RKO (cell line): ENCODE data around the gene DLAT.
"Not testable (repeated sequence)": the region's sequence is repeated elsewhere in the genome, so short reads cannot be mapped to it uniquely, and the experiment has no call there.

Experiments used
- DNase-seq: peaks from one replicate; pipeline ENCODE4 v3.0.0-alpha.2; 2016; ENCODE audit warnings: low spot score

Gene DLAT

GRCh38 chr11:112049777-112050176 lies 24.6 kb downstream of the DLAT start:
- DNase-seq = no peak

GRCh38 chr11:112050721-112051120 lies 25.5 kb downstream of the DLAT start:
- DNase-seq = no peak

- DNase-seq = no peak
These were observed 26.6 kb downstream of the DLAT start for GRCh38 chr11:112051768-112052167.

DNA sequence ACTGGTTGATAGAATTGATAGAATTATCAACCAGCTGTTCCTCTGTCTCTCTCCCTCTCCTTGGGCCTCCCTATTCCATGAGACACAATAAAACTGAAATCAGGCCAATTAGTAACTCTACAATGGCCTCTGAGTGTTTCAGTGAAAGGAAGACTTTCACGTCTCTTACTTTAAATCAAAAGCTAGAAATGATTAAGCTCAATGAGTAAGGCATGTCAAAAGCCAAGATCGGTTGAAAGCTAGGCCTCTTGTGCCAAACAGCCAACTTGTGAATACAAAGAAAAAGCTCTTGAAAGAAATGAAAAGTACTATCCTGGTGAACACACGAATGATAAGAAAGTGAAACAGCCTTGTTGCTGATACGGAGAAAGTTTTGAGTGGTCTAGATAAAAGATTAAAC lies 32.0 kb downstream of the DLAT start:
- DNase-seq = no peak

DNA sequence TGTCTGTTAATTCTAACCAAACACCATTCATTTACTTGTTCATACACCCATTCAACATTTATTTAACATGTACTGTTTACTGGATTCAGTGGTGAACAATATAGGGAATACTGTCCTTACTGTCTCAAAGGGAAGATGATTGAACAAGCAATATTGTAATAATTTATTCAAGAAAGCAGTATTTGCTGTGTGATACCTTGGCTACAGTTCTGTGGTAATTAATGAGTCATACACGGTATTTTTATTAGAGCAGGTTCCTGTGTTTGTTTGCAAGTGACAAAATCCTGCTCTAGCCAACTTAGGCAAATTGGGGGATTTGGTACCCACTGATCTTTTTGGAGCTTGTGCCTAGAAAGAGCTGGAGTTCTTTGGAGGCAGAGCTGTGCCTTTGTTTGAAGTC lies 32.9 kb downstream of the DLAT start:
- no peak for DNase-seq

DNA sequence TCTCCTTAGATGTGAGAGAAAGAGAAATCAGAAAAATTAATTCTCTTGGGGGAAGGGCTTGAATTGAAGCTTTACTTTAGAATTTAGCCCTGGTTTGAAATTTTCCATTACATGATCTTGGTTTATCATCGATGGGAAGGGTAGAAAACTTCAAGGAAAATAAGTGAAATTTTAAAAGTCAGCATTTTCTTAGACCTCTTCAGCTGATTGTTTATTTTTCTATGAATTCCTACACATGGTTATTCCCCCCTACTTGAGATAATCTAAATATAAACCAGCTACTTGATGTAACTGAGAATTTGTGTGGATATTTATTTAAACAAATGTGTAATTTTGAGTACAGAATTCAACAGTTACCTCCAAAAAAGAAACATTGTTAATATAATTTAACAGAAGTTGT lies 37.7 kb downstream of the DLAT start:
- no peak for DNase-seq

- peak; percentile 87 for DNase-seq
These were observed 49.0 kb downstream of the DLAT start, which contains the start of the genes NKAPD1 and PIH1D2 for GRCh38 chr11:112073941-112074811. TSS of gene NKAPD1 (plus strand) at chr11:112074299. CDS start at chr11:112075575, 1,276 bp downstream. TSS of gene PIH1D2 (minus strand) at chr11:112074017. CDS start at chr11:112073174, 843 bp downstream.

DNA sequence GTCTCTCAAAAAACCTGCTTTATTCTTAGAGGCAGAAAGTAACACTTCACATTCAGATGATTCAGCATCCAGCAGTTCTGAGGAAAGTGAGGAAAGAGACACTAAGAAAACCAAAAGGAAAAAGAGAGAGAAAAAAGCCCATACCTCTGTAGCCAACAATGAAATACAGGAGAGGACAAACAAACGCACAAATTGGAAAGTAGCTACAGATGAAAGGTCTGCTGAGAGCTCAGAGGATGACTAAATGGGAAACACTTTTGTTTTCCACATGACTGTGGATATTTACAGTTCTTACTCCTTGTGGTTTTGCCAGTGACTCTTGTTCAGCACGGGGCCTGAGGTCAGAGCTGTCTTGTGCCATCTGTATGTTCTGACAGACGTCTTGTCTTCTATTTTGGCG lies 57.5 kb downstream of the DLAT start:
- peak; percentile 85 for DNase-seq

- DNase-seq = peak; percentile 69
These were observed 60.7 kb downstream of the DLAT start for GRCh38 chr11:112085822-112086421.

DNA sequence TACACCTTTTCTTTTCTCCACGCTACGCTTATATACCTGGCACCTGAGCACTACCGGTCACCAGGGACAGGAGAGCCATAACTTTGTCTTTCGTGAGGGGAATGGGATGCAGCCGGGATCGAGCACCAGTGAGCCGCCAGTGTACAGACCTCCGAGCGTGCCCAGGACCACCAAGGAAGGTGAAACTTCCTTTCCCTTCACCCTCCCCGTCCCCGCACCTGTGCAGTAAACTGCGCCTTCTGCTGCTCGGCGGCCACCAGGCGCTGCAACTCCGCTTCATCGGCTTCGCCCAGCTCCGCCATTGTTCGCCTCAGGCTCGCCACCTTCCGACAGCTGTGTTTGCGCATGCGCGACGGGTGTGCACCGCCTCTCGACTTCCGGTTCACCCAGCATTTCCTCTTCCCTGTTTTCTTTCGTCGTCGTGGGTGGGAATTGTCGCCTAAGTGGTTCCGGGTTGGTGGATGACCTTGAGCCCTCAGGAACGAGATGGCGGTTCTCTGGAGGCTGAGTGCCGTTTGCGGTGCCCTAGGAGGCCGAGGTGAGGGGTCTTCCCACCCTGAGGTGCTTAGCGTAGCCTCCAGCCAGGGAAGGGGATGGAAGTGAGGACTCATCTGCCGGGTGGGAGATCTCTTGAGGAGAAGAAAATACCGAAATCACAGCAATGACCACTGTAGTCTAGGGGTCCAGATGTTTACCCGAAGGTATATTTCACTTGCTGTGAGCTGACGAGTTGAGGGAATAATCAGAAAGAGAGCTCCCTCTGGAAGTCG lies 61.4 kb downstream of the DLAT start, which contains the start of the genes SDHD and TIMM8B:
SDHD (plus strand) TSS at position 452 of the 770 bp plus-strand sequence; CDS start at position 487, 35 bp downstream.
TIMM8B (minus strand) TSS at position 335 of the 770 bp plus-strand sequence; CDS start at position 302, 33 bp downstream.
- peak; percentile 98 for DNase-seq

GRCh38 chr11:112087212-112087611 lies 62.0 kb downstream of the DLAT start:
- peak; percentile 44 for DNase-seq

GRCh38 chr11:112095302-112095701 lies 70.1 kb downstream of the DLAT start:
- not testable (repeated sequence) for DNase-seq

DNA sequence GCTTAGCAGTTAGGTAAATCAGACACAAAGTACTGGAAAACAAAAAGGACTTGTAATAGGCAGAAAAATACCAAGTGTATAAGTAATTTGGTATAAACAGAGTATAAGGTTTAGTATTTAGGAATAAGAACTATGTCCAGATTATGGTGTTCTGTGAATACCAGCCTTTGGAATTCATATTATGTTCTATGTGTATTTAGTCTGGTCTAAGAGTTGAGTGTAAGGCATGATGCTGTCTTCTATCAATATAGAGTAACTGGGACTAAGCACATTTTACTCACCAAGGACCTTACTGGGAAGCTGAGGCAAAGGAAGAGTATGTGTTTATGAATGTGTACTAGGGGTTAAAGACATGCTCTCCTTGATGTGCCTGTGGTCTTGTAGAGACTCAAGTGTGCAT lies 71.0 kb downstream of the DLAT start:
- no peak for DNase-seq

DNA sequence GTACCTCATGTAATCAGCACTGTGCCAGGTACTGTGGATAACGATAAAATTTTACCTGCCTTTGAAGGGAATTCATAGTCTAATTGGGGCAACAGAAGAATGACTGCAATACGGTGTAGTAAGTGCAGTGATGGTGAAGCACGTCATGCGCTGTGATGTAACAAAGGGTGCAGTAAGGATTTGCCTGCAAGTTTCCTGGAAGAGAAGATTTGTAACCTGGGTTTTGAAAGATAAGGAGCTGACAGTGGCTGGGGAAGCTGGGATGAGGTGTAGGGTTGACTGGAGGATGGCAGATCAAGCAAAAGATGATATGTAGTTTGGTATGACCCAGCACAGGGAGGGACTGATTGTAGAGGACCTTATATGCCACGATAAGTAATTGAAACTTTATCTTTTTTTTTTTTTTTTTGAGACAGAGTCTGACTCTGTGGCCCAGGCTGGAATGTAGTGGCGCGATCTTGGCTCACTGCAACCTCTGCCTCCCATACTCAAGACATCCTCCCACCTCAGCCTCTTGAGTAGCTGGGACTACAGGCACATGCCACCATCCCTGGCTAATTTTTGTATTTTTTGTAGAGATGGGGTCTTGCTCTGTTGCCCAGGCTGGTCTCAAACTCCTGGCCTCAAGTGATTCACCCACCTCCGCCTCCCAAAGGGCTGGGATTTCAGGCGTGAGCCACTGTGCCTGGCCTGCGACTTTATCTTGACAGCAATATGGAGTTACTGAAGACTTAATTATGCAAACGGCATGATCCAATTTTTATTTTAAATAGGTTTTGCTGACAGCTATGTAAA lies 72.7 kb downstream of the DLAT start:
- no peak for DNase-seq

DNA sequence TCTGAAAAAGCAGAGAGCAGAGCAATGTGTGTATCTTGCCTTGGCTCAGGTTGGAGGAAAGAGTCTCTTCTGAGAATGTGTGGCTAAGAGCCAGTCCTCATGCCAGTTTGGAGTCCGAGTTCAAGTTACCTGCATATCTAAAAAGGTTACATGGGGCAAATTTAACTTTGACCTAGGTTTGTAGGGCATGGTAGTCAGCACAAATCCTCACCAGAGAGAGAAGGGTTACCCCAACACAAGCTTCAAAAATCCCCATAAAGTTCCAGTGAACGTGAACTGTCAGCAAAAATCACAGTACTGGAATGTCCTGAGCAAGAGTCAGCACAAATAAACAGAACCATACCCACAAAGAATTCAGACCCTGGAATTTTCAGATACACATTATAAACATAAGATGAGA lies 75.3 kb downstream of the DLAT start:
- no peak for DNase-seq

DNA sequence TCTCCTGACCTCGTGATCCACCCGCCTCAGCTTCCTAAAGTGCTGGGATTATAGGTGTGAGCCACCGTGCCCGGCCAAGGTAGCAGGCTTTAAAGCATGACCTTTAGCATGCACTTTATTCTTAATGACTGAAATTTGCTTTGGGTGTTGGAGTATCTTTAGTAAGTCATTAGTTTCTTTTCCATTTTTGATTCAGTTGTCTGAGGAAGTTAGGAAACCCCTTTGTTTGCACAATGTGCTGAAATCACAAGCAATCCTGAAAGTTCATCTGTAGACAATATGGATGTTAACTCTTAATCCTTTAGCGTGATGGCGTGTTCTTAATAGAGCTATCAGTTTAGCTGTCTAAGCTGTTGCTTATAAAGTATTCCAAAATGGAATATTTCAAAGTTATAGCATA lies 78.2 kb downstream of the DLAT start:
- DNase-seq = no peak

DNA sequence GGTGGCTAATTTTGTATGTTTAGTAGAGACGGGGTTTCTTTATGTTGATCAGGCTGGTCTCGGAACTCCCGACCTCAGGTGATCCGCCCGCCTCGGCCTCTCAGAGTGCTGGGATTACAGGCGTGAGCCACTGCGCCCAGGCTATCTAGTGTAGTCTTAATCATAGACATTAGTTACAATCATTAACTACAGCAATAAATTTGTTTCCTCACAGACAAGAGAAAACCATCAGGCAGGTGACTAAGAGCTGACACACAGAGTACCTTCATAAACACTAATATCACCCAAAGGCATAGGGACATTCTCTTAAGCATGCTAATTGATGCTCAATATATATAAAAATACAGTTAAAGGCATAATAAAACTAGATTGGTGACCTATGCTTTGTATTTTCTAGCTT lies 80.9 kb downstream of the DLAT start:
- DNase-seq = no peak
